HG02623 (cell line): ENCODE results near the gene ENTPD6.
"Not testable (repeated sequence)": the region's sequence is repeated elsewhere in the genome, so short reads cannot be mapped to it uniquely, and the experiment has no call there.

Experiments
- ATAC-seq: cut with Tn5 transposase; IDR thresholded peaks from one replicate; pipeline ENCODE4 v1.9.1; 2021; ENCODE audit warnings: moderate library complexity; ENCODE audit not compliant: unreplicated experiment

Gene ENTPD6

DNA sequence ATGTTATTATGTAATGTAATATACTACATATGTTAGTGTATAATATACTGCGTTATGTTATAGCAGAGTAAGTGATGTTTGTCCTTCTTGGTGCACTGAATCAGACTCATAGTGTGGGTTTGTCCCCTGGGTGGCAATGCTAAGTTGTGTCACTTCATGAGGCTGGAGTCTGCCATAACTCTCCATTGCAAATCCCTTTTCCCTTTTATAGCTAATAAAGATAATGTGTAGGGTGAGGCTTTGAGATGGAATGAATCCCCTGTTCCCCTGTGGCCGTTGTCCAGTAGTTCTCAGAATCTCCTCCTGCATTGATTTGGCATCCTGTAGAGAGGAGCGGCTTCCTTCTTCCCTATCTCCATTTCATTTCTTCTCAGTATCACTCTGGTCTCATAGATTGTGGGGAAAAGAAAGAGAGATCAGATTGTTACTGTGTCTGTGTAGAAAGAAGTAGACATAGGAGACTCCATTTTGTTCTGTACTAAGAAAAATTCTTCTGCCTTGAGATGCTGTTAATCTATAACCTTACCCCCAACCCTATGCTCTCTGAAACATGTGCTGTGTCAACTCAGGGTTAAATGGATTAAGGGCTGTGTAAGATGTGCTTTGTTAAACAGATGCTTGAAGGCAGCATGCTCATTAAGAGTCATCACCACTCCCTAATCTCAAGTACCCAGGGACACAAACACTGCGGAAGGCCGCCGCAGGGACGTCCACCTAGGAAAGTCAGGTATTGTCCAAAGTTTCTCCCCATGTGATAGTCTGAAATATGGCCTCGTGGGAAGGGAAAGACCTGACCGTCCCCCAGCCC, 45.5 kb downstream of the ENTPD6 start:
- not testable (repeated sequence) for ATAC-seq

GRCh38 chr20:25241659-25241955, 46.1 kb downstream of the ENTPD6 start:
- ATAC-seq, result not testable (repeated sequence)

GRCh38 chr20:25242231-25242630, 46.7 kb downstream of the ENTPD6 start:
- no peak for ATAC-seq

- no peak for ATAC-seq
Measured at GRCh38 chr20:25243416-25243979, 48.0 kb downstream of the ENTPD6 start.

DNA sequence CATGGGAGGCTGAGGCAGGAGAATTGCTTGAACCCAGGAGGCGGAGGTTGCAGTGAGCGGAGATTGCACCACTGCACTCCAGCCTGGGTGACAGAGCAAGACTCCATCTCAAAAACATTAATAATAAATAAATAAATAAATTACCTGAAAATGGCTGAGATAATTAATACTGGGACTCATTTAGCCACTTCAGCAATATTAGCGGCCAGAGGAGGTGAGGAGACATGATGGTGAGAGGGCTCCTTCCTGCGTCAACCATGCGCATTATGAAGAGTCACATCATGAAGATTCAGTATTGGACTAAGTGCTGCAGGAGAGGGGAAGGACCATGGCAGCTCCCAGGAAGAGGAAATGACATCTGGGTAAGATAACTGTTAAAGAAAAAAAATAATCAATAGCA, 49.5 kb downstream of the ENTPD6 start:
- no peak for ATAC-seq

DNA sequence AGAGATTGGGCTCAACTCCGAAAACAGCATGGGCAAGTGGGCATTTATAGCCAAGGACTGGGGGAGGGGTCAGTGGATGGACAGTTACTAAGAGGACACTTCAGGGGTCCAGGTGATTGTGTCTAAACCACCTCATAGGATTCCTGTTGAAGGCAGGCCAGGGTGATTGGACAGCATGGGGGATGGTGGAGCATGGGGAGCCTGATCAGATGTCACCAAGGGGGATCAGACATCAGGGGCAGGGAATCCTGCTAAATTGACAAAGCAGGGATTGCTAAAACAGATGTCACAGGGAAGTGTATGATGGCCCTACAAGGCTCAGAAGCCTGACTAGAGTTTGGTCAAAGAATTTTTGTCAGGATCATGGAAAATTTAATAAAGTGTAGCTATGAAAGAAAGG, 49.9 kb downstream of the ENTPD6 start:
- ATAC-seq, result no peak

DNA sequence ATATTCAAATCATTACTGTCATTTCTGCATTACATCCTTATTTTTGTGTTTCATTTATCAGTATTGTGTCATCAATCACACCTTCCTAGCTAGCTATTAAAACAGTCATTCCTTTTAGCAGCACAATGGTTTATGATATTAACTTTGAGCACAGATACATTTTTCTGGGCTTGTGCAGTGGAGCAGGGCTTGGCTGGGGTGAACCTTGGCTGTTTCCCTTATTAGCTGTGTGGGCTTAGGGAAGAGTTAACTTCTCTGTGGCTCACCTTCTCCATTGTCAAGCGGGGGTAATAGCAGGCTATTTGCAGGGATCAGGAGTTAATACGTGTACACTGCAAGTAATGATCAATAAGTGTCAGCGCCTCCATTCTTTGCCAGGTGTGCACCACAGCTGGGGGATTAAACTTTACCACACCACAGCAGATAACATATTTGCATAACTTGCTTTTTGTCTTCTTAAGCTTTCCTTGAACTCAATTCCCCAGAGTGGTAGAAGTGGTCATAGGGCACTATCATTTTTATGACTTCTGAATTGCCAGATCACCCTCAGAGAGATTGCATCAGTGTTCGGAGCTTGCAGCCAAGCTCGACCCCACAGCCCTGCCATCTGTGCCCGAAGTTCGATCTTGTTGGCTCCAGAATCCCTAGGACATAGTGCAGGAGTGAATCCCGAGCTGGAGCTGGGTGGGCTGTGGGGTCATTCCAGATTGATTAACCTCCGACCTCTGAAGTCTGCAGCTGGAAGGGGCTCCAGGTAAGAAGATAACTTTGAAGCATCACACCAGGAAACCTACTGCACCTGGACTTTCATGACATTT, 50.9 kb downstream of the ENTPD6 start:
- ATAC-seq, result no peak

DNA sequence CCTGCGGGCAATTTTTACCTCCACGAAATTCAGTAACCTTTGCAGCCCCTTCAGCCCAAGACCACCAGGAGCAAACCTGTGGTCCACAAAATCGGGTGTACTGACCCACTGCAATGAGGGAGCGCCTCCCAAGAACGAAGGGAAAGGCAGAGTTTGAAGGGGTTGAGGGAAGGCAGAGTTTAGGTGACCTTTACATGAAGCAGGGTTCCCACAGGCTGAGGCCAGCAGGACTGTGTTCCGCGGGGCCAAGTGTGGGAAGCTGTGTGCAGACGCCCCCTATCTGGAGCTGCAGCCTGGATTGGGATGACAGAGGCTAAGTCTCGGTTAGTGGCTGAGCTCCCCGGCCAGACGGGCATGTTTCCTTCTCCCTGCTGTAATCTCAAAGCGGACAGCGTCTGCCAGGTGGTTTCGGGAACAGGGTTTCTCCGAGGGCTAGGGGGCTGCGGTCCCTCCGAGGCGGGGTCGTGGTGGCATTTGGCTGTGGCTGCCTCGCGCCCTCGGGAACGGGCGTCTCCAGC, 51.5 kb downstream of the ENTPD6 start:
- no peak for ATAC-seq

GRCh38 chr20:25247518-25247955, 52.0 kb downstream of the ENTPD6 start:
- peak; percentile 27 for ATAC-seq

GRCh38 chr20:25247956-25248785, 52.7 kb downstream of the ENTPD6 start, which contains the start of gene PYGB:
PYGB (plus strand) TSS chr20:25248085; CDS start chr20:25248179, 94 bp downstream.
- ATAC-seq, result peak; percentile 58

- ATAC-seq, result no peak
Measured at GRCh38 chr20:25248786-25249172, 53.3 kb downstream of the ENTPD6 start.

GRCh38 chr20:25249198-25249931, 53.9 kb downstream of the ENTPD6 start:
- no peak for ATAC-seq

GRCh38 chr20:25250508-25250907, 55.0 kb downstream of the ENTPD6 start:
- no peak for ATAC-seq

- no peak for ATAC-seq
Measured at GRCh38 chr20:25251019-25251418, 55.5 kb downstream of the ENTPD6 start.

GRCh38 chr20:25251558-25251957, 56.0 kb downstream of the ENTPD6 start:
- no peak for ATAC-seq

GRCh38 chr20:25252230-25252651, 56.7 kb downstream of the ENTPD6 start:
- no peak for ATAC-seq

DNA sequence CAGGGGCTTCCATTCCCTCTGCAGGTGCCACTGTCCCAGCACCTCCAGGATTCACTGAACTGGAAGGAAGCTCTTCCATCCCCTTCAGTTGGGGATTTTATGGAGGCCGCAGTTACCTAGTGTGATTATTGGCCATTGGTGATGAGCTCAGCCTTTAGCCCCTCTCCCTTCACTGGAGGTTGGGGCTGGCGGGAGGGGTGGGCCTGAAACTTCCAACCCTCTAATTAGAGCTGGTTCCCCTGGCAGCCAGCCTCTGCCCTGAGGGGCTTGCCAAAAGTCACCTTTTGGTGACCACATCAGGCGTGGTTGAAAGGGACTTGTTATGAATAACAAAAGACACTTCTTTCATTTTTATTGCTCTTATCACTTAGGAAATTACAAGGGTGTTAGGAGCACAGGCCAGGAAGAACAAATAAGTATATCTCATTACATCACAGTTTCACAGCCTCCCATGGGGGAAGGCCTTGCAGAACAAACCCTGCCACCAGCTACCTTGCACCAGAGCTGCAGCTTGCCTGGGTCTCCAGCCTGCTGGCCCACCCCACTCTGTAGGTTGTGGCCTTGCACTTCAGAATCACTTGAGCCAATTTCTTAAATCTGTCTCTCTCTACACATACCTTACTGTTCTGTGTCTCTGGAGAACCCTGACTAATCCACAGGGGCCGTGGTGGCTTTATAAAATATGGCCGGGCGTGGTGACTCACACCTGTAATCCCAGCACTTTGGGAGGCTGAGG, 57.3 kb downstream of the ENTPD6 start:
- ATAC-seq, result no peak

DNA sequence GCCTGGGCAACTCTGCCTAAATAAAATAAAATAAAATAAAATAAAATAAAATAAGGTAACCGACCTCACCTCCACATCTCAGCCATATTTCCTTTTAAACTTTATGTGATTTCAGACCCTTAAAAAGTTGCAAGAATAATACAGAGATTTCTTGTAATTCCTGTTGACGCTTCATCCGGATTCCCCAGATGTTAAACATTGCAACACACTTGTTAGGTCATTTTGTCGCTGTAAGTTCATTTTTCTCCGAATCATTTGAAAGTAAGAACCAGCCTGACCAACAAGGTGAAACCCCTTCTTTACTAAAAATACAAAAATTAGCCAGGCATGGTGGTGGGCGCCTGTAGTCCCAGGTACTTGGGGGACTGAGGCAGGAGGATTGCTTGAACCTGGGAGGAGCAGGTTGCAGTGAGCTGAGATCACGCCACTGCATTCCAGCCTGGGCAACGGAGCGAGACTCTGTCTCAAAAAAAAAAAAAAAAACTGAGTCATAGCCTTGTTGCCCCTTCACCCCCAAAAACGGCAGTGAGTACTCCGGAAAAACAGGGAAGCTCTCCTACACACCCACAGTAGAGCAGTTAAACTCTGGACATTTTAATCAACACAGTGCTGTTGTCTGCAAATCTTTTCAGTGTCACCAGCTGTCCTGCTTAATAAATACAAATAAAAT, 58.2 kb downstream of the ENTPD6 start:
- ATAC-seq, result no peak

- ATAC-seq, result no peak
Measured at GRCh38 chr20:25254571-25254970, 59.1 kb downstream of the ENTPD6 start.
